Measurements from ENCODE around the gene PLOD2. TPM values are rescaled to one million over a fixed set of nuclear protein-coding genes. Genes with fewer than 3 reads are reported as not detected.

The PLOD2 gene
- total RNA-seq, 2 experiments from 2014 or later, result not detected

DNA sequence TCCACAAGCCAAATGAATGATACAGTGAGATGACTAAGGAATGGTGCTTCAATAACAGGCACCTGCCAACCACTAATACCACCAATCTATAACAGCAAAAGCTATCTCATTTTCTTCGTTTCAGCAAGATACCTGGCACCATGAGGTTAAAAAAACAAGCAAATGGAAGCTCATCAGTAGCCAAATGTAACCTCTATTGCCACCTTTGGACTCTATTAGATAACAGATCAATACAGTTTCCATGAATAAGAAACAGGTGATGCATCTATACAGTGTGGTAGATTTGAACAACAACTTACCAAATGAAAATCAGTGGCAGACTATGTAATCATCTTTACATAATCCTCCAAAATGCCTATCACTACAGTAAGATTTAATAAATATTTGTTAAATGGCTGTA, 32.8 kb downstream of the PLOD2 start:
- Mint-ChIP-seq H3K27ac (no peak overlapping the region), H3K27me3 (no peaks in the 10 kb centered on the region), H3K36me3 (ENCODE audit: low read depth) (no peaks in the 10 kb centered on the region), H3K4me3 (no peak overlapping the region), H3K4me1 (ENCODE audit: low read depth) (no peaks in the 10 kb centered on the region), H3K9me3 (no peaks in the 10 kb centered on the region)
- TF ChIP-seq, protein P1, sequence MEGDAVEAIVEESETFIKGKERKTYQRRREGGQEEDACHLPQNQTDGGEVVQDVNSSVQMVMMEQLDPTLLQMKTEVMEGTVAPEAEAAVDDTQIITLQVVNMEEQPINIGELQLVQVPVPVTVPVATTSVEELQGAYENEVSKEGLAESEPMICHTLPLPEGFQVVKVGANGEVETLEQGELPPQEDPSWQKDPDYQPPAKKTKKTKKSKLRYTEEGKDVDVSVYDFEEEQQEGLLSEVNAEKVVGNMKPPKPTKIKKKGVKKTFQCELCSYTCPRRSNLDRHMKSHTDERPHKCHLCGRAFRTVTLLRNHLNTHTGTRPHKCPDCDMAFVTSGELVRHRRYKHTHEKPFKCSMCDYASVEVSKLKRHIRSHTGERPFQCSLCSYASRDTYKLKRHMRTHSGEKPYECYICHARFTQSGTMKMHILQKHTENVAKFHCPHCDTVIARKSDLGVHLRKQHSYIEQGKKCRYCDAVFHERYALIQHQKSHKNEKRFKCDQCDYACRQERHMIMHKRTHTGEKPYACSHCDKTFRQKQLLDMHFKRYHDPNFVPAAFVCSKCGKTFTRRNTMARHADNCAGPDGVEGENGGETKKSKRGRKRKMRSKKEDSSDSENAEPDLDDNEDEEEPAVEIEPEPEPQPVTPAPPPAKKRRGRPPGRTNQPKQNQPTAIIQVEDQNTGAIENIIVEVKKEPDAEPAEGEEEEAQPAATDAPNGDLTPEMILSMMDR (IDR thresholded peaks at IDR 0.05), result no peak
- Histone ChIP-seq H3K27ac (ENCODE audit: low read depth in 1 of 2, low read length in 2 of 2) (no peak overlapping the region), H3K36me3 (ENCODE audit: insufficient read depth, low read length) (no peaks in the 10 kb centered on the region), H3K4me1 (ENCODE audit: insufficient read depth, low read length) (no peaks in the 10 kb centered on the region), H3K27me3 (ENCODE audit: control insufficient read depth in 1 of 2, insufficient read depth in 2 of 2, low read length in 2 of 2) (no peaks in the 10 kb centered on the region), H3K9me3 (ENCODE audit: control insufficient read depth in 1 of 2, insufficient read depth in 1 of 2, low read length in 2 of 2) (peaks cover 0 to 3% of the 10 kb centered on the region in 2 experiments), H3K4me3 (ENCODE audit: low read length) (no peak overlapping the region)
- ChIA-PET CTCF (no interaction called here), POLR2A (no interaction called here)
- DNase-seq (no peak), ATAC-seq (ENCODE audit: poor library complexity) (no peak)
- intact Hi-C loops (cut with DNase I, micrococcal nuclease), result no loop called here

DNA sequence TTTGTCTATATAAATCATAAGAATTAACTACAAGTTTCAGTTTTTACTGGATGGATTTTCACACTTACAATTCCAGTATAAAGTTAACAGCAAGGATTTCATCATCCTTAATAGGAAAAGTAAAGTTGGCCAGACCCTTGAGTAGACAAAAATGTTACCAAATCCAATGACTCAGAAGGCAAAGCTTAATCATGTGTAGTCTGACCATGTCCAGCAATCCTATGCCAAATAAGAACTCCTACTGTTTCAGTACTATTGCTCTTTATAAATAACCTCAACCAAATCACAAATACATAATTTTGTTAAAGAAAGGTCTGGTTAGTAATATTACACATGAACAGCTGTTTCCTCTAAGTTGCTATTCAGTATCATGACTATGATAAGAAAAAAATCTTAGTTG, 35.0 kb downstream of the PLOD2 start:
- no peaks in the 10 kb centered on the region for H3K4me1 Mint-ChIP-seq (ENCODE audit: low read depth)
- ATAC-seq (ENCODE audit: poor library complexity) (no peak), DNase-seq (no peak)
- TF ChIP-seq, protein P1 (IDR thresholded peaks at IDR 0.05), result no peak
- H3K27me3 Mint-ChIP-seq, result no peaks in the 10 kb centered on the region
- ChIA-PET POLR2A (no interaction called here), CTCF (no interaction called here)
- H3K27ac Mint-ChIP-seq, result no peak overlapping the region
- H3K4me3 Mint-ChIP-seq, result no peak overlapping the region
- no peaks in the 10 kb centered on the region for H3K36me3 Mint-ChIP-seq (ENCODE audit: low read depth)
- intact Hi-C loops (cut with DNase I, micrococcal nuclease), result no loop called here
- H3K9me3 Mint-ChIP-seq, result no peaks in the 10 kb centered on the region
- Histone ChIP-seq H3K36me3 (ENCODE audit: insufficient read depth, low read length) (no peaks in the 10 kb centered on the region), H3K4me1 (ENCODE audit: insufficient read depth, low read length) (no peaks in the 10 kb centered on the region), H3K27me3 (ENCODE audit: control insufficient read depth in 1 of 2, insufficient read depth in 2 of 2, low read length in 2 of 2) (no peaks in the 10 kb centered on the region), H3K27ac (ENCODE audit: low read depth in 1 of 2, low read length in 2 of 2) (no peak overlapping the region), H3K9me3 (ENCODE audit: control insufficient read depth in 1 of 2, insufficient read depth in 1 of 2, low read length in 2 of 2) (no peaks in the 10 kb centered on the region), H3K4me3 (ENCODE audit: low read length) (no peak overlapping the region)

DNA sequence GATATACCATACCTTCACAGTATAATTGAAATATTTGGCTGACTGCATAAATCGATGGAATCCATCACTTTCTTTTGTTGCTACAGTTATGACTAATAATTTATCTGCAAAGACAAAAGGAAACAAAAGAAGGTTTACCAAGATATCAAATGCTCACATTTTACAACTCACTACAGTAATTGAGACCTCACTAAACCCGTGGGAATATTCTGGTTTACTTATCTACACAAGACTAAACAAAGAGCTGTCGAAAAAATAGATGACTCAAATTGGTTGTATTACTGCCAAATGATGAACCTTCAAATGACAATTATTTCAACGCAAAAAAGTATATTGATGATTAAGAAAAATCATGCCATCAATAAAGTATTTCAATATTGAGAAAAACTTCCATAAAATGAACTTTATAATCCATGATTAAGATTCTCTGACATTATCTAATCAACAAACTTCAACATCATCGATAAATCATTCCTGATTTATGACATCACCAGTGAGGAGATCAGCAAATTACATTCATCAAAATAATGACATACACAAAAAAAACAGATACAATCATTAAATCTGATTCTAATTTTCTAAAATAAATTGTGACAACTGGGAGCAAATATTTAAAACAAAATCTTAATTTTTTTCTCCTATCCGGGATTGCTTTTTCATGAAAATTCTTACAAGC, 36.7 kb downstream of the PLOD2 start:
- no peaks in the 10 kb centered on the region for H3K36me3 Mint-ChIP-seq (ENCODE audit: low read depth)
- Histone ChIP-seq H3K4me3 (ENCODE audit: low read length) (no peak overlapping the region), H3K4me1 (ENCODE audit: insufficient read depth, low read length) (no peaks in the 10 kb centered on the region), H3K36me3 (ENCODE audit: insufficient read depth, low read length) (no peaks in the 10 kb centered on the region), H3K27ac (ENCODE audit: low read depth in 1 of 2, low read length in 2 of 2) (no peak overlapping the region), H3K9me3 (ENCODE audit: control insufficient read depth in 1 of 2, insufficient read depth in 1 of 2, low read length in 2 of 2) (no peaks in the 10 kb centered on the region), H3K27me3 (ENCODE audit: control insufficient read depth in 1 of 2, insufficient read depth in 2 of 2, low read length in 2 of 2) (no peaks in the 10 kb centered on the region)
- CTCF ChIA-PET, result no interaction called here
- intact Hi-C loops (cut with DNase I, micrococcal nuclease), result no loop called here
- no peaks in the 10 kb centered on the region for H3K4me1 Mint-ChIP-seq (ENCODE audit: low read depth)
- POLR2A ChIA-PET, result no interaction called here
- no peaks in the 10 kb centered on the region for H3K9me3 Mint-ChIP-seq
- ATAC-seq (ENCODE audit: poor library complexity), result no peak
- H3K27ac Mint-ChIP-seq, result no peak overlapping the region
- TF ChIP-seq, protein P1 (IDR thresholded peaks at IDR 0.05), result no peak
- no peak overlapping the region for H3K4me3 Mint-ChIP-seq
- H3K27me3 Mint-ChIP-seq, result no peaks in the 10 kb centered on the region
- no peak for DNase-seq
